HepG2 (cell line): ENCODE data around the gene PROX1. TPM values are rescaled to one million over a fixed set of nuclear protein-coding genes. Genes with fewer than 3 reads are reported as not detected.

Experiments used
- ATF7-NPFF ChIP-seq: sonication (generic); formaldehyde crosslinking; IDR thresholded peaks from 2 replicates; pipeline ENCODE4 v1.8.1; 2023; ENCODE audit warnings: mild to moderate bottlenecking, low read depth, missing genetic modification reagents, moderate library complexity
- BCL6 ChIP-seq: IDR thresholded peaks from 2 replicates; pipeline ENCODE4 v1.6.1; 2016; ENCODE audit warnings: missing genetic modification reagents, missing compliant biosample characterization
- FOXO1 ChIP-seq: sonication (generic); formaldehyde crosslinking; IDR thresholded peaks from 2 replicates; pipeline ENCODE4 v1.4.0; 2020; ENCODE audit warnings: missing genetic modification reagents
- HMGXB4 ChIP-seq, 2 experiments: sonication (generic) in 1 of 2; formaldehyde crosslinking in 1 of 2; IDR thresholded peaks; 2 replicates each; pipeline versions ENCODE4 v1.4.0 to v1.6.1; 2018 to 2020; ENCODE audit warnings: missing genetic modification reagents in 2 of 2, borderline replicate concordance in 1 of 2, low read depth in 1 of 2, mild to moderate bottlenecking in 1 of 2, missing biosample characterization in 1 of 2
- LRRFIP1 ChIP-seq: sonication (generic); formaldehyde crosslinking; conservative IDR thresholded peaks from 2 replicates; pipeline ENCODE4 v1.4.0; 2020; ENCODE audit warnings: missing genetic modification reagents
- MTF1 ChIP-seq: sonication (generic); formaldehyde crosslinking; IDR thresholded peaks from 2 replicates; pipeline ENCODE4 v1.5.0; 2020; ENCODE audit warnings: missing genetic modification reagents
- MXD1 ChIP-seq: sonication (generic); formaldehyde crosslinking; IDR thresholded peaks from 2 replicates; pipeline ENCODE4 v1.4.0; 2020; ENCODE audit warnings: mild to moderate bottlenecking, missing genetic modification reagents
- NCOA2 ChIP-seq: sonication (generic); formaldehyde crosslinking; IDR thresholded peaks from 2 replicates; pipeline ENCODE4 v1.8.0; 2022; ENCODE audit warnings: inconsistent platforms
- NFYC ChIP-seq: IDR thresholded peaks from 2 replicates; pipeline ENCODE4 v1.6.1; 2016; ENCODE audit warnings: missing genetic modification reagents, missing compliant biosample characterization
- NR2F2 ChIP-seq: IDR thresholded peaks from 2 replicates; pipeline ENCODE4 v1.6.1; 2012; ENCODE audit warnings: low read depth, inconsistent platforms, borderline replicate concordance
- PATZ1 ChIP-seq: sonication (generic); formaldehyde crosslinking; IDR thresholded peaks from 2 replicates; pipeline ENCODE4 v1.4.0; 2020; ENCODE audit warnings: missing genetic modification reagents
- PRDM15 ChIP-seq: sonication (generic); formaldehyde crosslinking; IDR thresholded peaks from 2 replicates; pipeline ENCODE4 v1.4.0; 2020; ENCODE audit warnings: missing genetic modification reagents
- RARA ChIP-seq: IDR thresholded peaks from 2 replicates; pipeline ENCODE4 v1.6.1; 2016; ENCODE audit warnings: missing genetic modification reagents, missing compliant biosample characterization
- RFX5 ChIP-seq: IDR thresholded peaks from 2 replicates; pipeline ENCODE4 v1.6.1; 2011; ENCODE audit warnings: low read depth, low read length, improper control_type of control experiment
- SP5 ChIP-seq: IDR thresholded peaks from 2 replicates; pipeline ENCODE4 v1.6.1; 2016; ENCODE audit warnings: low read depth, borderline replicate concordance
- ZNF253 ChIP-seq: sonication (generic); formaldehyde crosslinking; IDR thresholded peaks from 2 replicates; pipeline ENCODE4 v1.8.0; 2022; ENCODE audit warnings: mild to moderate bottlenecking, missing genetic modification reagents, borderline replicate concordance
- ZNF724P ChIP-seq: sonication (generic); formaldehyde crosslinking; IDR thresholded peaks from 2 replicates; pipeline ENCODE4 v1.8.0; 2022; ENCODE audit warnings: missing genetic modification reagents, borderline replicate concordance
- ZNF746 ChIP-seq: sonication (generic); formaldehyde crosslinking; IDR thresholded peaks from 2 replicates; pipeline ENCODE4 v1.8.0; 2022; ENCODE audit warnings: mild to moderate bottlenecking, missing genetic modification reagents
- polyA plus RNA-seq, 8 experiments: library from polyadenylated mRNA; depleted of rRNA in 3 of 8; stranded (reverse) in 7 of 8; unstranded in 1 of 8; fragments of >200 nt; fragmentation: Illumina TruSeq in 4 of 8; extraction: Trizol in 4 of 8; gene quantifications; 2 replicates each; pipeline versions ENCODE4 v1.2.1 to v1.2.3, GENCODE V29; 2011 to 2016; ENCODE audit warnings: low read depth in 4 of 8, missing spikeins in 1 of 8, mixed read lengths in 1 of 8; ENCODE audit not compliant: insufficient read depth in 1 of 8
- total RNA-seq, 5 experiments: library from RNA; depleted of rRNA; stranded (reverse); fragments of >200 nt; fragmentation: Illumina TruSeq; extraction: Trizol; gene quantifications; 2 replicates each; pipeline ENCODE4 v1.2.3, GENCODE V29; 2016; ENCODE audit warnings: low read depth in 1 of 5
- TF ChIP-seq, protein P1 (sequence below): sonication (generic); formaldehyde crosslinking; conservative IDR thresholded peaks from 2 replicates; pipeline ENCODE4 v1.5.0; 2020; ENCODE audit warnings: missing genetic modification reagents

Gene PROX1
- total and polyA plus RNA-seq, 2 of the 13 experiments (the other 11 are each of a cell fraction or from before 2014, with no cell fraction given), result 12.3 to 30.2 TPM

DNA sequence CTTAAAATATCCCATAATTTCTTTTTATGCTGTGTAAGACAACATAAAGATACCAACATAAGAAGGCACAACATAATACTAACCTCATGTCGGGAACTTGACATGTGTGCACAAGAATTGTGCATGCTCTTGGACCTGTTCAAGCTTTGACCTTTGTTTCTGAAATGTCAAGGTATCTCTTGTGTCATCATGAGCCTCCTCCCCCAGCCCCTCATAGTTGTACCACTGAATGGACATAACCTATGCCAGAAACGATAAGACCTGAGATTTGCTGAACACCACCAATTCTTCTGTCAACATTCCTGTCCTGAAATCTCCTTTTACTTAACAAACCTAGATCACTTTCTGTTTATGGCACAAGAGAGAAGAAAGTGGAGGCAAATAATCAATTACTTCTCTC, 29.4 kb upstream of the PROX1 start (continued):
- TF ChIP-seq RFX5 (no peak), RARA (CRISPR knock-in tag) (peak; percentile 72), MXD1 (CRISPR knock-in tag) (no peak), LRRFIP1 (CRISPR knock-in tag) (no peak), MTF1 (no peak), PATZ1 (CRISPR knock-in tag) (peak; percentile 75), NCOA2 (CRISPR knock-in tag) (peak; percentile 86), ATF7-NPFF (no peak), BCL6 (CRISPR knock-in tag) (peak; percentile 68), ZNF746 (CRISPR knock-in tag) (no peak), PRDM15 (CRISPR knock-in tag) (no peak), SP5 (CRISPR knock-in tag) (no peak), FOXO1 (CRISPR knock-in tag) (peak; percentile 39; the same call in 1 of the 2 replicates), HMGXB4 (CRISPR knock-in tag; IDR thresholded peaks at IDR 0.05; ENCODE audit: borderline replicate concordance in 1 of 2, low read depth in 1 of 2) (no peak), NFYC (CRISPR knock-in tag) (no peak), ZNF724P (CRISPR knock-in tag) (no peak), ZNF253 (no peak), NR2F2 (peak; percentile 82)
- TF ChIP-seq, protein P1, sequence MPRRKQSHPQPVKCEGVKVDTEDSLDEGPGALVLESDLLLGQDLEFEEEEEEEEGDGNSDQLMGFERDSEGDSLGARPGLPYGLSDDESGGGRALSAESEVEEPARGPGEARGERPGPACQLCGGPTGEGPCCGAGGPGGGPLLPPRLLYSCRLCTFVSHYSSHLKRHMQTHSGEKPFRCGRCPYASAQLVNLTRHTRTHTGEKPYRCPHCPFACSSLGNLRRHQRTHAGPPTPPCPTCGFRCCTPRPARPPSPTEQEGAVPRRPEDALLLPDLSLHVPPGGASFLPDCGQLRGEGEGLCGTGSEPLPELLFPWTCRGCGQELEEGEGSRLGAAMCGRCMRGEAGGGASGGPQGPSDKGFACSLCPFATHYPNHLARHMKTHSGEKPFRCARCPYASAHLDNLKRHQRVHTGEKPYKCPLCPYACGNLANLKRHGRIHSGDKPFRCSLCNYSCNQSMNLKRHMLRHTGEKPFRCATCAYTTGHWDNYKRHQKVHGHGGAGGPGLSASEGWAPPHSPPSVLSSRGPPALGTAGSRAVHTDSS (CRISPR knock-in tag), result no peak
